ENCODE measurements around the gene GTF3C6.
A peak's percentile ranks its signal among the peaks of the same experiment; 100 is the strongest.
"Not testable (repeated sequence)": the region's sequence is repeated elsewhere in the genome, so short reads cannot be mapped to it uniquely, and the experiment has no call there.

The GTF3C6 gene, protein sequence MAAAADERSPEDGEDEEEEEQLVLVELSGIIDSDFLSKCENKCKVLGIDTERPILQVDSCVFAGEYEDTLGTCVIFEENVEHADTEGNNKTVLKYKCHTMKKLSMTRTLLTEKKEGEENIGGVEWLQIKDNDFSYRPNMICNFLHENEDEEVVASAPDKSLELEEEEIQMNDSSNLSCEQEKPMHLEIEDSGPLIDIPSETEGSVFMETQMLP

DNA sequence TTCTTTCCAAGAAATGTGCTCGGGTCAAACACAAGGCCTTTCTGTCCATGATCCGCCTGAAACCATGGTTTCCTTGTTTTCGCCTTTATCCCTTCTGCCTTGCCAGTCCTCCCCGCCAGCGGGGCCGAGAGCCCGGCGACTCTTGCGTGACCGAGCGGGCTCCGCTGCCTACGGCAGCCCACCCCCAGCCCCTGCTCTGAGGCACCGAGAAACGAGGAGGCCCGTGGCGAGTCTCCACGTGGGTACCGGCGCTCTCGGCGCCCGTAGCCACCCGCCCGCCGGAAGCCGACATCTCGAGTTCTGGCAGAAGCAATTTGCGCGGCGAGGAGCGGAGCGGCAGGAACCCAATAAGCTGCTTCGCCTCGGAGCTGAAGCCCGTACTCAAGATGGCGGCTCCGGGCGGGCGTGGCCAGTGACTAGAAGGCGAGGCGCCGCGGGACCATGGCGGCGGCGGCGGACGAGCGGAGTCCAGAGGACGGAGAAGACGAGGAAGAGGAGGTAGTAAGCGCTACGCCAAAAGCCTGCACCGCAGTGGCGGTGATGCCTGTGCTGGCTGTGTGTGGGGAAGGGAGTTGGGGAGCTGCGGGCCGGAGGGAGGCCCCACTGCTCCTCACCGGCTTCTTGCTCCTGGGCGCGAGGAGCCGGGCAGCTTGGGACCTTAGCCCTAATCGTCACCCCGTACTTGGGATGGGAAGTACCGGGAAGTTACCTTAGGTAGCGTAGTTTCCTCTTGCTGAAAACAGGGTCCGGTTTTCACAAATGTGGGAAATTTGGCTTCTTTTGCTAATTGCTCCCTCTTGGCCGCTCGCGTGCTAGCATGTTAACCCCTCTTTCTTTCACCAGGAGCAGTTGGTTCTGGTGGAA is at the start of gene GTF3C6:
Gene GTF3C6, plus strand, starts transcription at position 378 of the 864 bp plus-strand sequence. Its CDS starts 64 bp downstream, at position 442.
- peak; percentile 78 to 92 for DNase-seq

DNA sequence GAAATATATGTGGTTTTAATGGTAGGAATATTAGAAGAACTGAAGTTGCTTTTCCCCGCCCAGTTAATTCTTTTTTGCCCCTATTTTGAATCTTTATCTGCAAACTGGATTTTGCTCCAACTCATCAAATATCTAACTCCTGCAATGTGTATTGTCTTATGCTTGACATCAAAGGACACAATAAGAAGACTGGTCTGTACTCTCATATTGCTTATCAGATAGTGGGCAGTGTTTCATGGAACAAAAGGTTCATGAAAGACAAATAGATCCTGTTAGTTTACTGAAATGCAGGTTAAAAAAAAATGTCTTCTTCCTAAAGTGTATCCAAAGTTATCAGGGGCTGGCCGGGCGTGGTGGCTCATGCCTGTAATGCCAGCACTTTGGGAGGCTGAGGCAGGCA is 27.7 kb upstream of the GTF3C6 start:
- DNase-seq = no peak

DNA sequence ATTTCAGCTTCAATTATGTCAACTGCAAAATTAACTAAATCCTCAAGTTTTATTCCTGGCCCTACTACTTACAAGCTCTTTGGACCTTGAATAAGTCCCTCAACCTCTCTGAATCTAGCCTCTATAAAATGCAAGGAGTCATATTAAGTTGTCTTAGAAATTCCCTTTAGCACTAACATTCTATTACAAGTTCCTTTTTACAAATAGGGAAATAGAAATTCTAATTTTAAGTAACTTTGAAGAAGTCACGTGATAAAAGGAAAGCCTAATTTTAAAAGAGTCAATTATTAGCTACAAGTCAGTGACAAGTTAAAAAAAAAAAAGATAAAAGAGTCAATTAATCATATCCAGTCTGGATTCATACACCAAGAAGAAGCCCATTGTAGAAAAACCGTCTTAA is 24.6 kb upstream of the GTF3C6 start:
- DNase-seq = no peak

DNA sequence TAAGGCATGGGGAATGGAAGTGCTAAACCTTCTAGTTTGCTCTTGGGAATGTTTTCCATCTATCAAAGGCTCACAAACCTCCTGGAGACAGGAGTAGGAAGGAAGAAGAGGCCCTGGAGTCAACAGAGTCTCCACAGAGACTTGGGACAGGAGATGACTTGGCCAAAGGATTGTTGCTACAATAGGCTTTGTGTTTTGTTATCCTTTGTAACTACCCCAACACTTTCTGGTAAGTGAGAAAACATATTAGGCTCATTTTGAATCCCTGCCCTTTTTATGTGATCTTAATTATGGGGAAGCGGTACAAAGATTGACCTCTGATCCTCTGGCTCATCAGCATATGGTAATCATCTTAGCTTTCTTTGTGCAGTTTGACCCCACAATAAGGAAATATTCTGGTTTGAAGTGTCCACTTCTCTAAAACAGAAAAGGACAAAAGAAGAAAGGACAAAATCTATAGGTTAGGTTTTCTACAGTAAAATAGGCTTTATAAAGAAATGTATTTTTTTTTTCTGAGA is 24.1 kb upstream of the GTF3C6 start:
- DNase-seq = no peak

DNA sequence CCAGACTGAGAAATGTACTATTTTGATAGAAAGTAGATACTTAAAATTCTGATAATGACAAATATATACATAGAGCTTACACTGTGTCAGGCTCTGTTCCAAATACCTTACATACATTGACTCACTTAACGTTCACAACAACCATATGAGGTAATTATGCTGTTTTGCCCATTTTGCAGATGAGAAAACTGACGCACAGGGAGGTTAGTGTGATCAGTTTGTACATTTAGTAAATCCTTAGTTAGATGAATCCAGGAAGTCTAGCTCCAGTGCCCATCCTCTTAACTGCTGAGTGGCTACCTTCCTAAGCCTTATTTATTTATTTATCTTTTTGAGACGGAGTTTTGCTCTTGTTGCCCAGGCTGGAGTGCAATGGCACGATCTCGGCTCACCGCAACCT is 23.3 kb upstream of the GTF3C6 start:
- no peak for DNase-seq

DNA sequence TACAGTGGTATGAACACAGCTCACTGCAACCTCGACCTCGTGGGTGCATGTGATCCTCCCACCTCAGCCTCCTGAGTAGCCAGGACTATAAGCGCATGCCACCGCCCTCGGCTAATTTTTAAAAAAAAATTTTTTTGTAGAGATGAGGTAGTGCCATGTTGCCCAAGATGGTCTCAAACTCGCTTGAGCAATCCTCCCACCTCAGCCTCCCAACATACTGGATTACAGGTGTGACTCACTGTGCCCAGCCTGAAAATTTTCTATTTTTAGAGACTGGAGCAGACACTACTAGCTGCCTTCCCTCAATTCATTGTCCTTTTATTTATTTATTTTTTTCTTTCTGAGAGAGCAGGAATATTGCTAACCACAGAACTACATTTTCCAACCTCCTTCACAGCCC is 20.3 kb upstream of the GTF3C6 start:
- DNase-seq = no peak

DNA sequence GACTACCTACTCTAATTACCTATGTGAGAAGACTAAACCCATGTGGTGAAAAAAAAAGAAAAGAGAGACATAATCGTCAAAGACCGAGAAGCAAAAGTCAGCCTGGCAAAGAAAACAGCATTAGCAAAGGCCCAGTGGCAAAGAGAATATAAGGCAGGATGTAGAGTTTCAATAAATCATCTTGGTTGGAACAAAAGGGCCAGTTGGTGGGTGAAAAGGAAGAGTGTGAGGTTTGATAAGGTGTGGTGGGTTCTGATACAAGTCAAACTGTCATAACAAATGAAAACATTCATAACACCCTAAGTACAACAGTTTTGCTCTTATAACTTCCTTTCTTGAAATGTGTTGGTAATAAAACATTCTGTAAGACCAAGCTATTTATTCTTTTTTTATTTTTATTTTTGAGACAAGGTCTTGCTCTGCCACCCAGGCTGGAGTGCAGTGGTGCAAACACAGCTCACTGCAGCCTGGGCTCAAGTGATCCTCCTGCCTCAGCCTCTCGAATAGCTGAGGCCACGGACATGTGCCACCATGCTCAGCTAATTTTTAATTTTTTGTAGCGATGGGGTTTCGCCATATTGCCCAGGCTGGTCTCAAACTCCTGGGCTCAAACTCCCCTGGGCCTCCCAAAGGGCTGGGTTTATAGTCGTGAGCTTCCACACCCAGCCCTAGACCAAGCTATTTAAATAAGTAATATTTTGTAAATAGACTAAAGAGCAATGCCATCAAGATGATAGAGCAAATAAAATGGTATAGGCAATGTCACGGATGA is 18.9 kb upstream of the GTF3C6 start:
- no peak for DNase-seq

DNA sequence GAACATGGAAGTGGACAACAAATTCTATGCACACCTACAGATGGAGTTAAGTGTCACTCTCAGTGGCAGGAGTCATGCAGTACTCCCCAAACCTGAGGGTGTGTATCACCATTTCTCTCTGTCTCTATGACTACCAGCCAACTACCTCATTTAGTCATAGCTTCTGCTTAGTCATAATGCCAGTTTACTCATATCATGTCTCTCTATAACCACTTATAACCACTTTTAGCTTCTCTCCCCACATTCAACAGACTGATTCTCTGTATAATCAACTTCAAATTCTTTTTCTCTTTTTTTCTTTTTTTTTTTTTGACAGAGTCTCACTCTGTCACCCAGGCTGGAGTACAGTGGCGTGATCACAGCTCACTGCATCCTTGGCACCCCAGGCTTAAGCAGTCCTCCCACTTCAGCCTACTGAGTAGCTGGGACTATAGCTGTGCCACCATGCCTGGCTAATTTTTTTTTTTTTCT is 13.8 kb upstream of the GTF3C6 start:
- DNase-seq = no peak

DNA sequence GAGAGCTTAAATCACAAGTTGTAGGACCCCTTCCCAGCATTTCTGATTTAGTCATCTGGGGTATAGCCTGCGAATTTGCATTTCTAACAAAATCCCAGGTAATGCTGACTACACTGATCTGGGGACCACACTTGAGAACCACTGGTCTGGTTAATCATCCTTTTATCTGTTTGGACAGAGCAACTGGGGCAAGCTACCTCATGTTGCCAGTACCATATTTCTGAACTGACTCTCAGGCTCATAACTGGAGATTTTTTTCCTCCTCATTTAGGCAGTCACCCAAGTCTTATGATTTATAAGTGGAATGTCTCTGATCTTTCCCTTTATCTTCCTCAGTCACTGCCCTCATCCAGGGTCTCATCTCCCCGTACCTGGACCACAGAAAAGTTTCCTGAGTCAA is 12.0 kb upstream of the GTF3C6 start:
- no peak for DNase-seq

DNA sequence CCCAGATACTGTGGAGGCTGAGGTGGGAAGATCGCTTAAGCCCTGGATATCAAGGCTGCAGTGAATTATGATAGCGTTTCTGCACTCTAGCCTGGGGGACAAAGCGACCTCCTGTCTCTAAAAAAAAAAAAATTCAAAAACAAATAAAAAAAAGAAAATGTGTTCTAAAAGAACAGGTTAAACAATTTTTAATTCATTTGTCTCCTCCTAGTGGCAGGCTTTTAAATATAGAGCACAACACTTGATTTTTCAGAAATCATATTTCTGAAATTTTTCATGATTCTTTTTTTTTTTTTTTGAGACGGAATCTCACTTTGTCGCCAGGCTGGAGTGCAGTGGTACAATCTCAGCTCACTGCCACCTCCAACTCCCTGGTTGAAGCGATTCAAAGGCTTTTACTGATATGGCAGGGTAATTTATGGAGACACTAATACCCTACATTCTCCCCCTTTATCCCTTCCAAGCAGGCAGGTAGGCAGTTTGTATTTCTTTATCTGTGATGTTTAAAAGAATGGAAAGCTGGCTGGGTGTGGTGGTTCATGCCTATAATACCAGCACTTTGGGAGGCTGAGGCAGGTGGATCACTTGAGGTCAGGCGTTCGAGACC is 8.7 kb upstream of the GTF3C6 start:
- no peak for DNase-seq

DNA sequence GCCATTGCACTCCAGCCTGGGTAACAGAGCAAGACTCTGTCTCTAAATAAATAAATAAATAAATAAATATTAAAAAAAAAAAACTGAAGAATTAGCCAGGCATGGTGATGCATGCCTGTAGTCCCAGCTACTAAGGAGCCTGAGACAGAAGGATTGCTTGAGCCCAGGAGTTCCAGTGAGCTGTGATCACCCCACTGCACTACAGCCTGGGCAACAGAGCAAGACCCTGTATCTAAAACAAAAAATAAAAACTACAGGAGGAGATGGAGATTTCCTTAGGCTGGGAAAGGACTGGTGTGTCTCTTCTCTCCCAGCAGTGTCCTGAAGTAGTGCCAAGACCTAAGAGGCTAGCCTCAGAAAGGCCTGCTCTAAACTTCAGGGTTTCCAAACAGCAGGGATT is 8.1 kb upstream of the GTF3C6 start:
- DNase-seq = no peak

DNA sequence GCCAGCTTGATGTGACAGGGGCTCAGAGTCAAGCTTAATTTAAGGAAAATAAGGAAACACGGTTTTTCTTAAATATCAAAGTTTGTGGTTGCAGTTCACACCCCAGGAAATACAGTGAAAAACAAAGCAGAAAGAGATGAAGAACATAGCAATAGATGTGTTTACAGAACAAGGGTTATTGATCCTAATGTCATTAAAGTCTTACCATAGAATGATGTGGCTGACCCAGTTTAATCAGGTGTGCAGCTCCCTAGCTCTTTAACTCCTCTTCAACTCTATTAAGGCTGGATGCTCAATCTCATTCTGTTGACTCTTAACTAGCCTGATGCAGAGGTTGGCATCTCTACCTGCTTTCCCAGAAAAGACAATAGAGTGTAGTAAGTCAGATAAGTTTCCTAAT is 7.5 kb upstream of the GTF3C6 start:
- DNase-seq = no peak

DNA sequence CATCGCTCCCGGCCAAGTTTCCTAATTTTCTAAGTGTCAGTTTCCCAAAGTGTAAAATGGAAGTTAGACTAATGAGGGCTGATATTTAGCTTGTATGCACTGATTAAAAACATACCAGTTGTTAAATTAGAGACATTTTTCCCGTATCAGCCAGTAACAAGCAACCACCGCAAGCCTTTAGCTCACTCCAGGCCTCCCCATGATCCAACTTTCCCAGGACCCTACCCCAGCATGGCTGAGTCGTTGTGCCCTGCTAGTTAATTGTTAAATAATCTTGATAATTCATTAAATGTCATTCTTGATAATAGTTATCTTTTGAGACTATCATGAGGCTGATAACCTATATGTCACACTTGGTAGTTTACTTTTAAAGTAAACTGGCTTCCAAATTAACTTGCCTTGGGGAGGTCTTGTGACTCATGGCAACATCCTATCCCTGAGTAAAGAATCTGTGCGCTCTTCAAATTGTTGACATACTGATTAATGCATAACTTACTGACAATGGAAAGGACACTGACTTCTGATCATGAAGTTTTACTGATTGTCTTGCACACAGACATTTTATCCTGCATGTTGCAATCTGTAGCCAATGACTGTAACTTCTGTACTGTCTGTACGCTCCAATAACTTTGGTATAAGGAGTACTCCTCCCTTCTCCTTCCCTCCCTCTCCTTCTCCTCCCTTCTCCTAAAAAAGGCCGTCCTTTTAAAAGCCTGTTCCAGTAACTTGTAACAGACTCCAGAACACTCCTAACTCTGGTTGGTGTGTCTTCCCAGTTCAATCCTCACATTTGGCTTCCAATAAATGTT is 6.3 kb upstream of the GTF3C6 start:
- no peak for DNase-seq

DNA sequence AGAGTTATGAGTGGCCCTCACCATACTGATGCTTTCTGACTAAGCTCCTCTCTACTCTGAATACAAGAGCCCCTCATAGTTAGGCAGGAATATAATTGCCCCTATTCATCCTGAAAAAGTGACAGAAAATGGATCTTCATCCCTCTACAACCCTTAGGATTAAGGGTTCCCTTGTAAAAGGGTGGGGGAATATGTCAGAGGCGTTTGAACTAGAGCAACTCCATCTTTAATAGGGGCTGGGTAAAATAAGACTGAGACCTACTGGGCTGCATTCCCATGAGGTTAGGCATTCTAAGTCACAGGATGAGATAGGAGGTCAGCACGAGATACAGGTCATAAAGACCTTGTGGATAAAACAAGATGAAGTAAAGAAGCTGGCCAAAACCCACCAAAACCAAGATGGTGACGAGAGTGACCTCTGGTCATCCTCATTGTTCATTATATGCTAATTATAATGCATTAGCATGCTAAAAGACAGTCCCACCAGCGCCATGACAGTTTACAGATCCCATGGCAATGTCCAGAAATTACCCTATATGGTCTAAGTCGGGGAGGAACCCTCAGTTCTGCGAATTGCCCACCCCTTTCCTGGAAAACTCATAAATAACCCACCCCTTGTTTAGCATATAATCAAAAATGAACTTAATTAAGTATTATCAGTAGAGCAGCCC is 4.7 kb upstream of the GTF3C6 start:
- DNase-seq = no peak

DNA sequence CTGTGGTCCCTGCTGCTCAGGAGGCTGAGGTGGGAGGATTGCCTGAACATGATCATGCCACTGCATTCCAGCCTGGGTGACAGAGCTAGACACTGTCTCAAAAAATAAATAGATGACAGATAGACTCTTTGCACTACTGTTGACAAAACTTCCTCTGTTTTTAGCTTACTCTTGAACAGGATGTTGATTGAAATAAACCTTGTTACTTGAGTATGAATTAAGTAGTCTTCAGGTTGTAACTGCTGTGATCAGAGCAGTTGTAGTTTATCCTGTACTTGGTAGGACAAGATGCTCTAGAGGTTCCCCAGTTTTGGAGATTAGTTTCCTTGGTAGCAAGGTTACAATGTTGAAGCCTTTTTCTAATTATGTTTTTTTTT is 1.5 kb downstream of the GTF3C6 start:
- DNase-seq = no peak

DNA sequence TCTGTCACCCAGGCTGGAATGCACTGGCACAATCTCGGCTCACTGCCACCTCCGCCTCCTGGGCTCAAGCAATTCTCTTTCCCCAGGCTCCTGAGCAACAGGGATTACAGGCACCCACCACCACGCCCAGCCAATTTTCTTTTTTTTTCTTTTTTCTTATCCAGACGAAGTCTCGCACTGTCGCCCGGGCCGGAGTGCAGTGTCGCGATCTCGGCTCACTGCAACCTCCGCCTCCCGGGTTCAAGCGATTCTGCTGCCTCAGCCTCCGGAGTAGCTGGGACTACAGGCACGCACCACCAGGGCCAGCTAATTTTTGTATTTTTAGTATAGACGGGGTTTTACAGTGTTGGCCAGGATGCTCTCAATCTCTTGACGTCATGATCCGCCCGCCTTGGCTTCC is 4.1 kb downstream of the GTF3C6 start:
- DNase-seq = not testable (repeated sequence)

DNA sequence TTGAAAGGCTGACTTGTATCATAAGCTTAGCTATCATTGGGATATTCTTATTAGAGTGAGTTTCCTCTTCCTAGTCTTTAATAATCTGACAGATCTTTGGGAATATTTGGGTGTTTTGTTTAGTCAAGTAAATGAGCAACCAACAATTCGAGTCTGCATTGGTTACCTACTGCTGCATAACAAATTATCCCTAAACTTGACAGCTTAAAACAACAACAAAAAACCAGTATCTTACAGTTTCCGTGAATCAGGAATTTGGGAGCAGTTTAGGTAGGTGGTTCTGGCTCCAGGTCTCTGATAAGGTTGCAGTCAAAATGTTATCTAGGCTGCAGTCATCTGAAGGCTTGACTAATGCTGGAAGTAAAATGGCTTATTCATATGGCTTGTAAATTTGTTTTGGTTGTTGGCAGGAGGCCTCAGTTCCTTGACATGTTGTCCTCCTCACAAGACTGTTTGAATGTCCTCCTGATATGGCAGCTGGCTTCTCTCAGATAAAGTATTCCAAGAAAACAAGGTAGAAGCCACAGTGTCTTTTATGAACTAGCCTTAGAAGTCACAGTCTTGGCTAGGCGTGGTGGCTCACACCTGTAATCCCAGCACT is 7.2 kb downstream of the GTF3C6 start:
- no peak for DNase-seq

DNA sequence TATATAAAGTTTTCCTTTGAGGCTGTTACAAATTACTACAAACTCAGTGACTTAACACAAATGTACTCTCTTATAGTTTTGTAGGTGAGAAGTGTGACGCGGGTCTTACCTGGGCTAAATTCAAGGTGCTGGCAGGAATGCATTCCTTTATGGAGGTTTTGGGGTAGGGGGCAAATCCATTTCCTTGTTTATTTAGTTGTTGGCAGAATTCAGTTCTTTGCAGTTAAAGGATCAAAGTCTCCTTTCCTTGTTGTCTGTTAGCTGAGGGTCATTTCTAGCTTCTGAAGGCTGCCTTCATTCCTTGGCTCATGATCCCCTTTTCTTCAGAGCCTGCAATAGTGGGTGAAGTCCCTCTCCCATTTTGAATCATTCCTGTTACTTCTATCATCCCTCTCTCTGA is 10.2 kb downstream of the GTF3C6 start:
- DNase-seq = not testable (repeated sequence)

DNA sequence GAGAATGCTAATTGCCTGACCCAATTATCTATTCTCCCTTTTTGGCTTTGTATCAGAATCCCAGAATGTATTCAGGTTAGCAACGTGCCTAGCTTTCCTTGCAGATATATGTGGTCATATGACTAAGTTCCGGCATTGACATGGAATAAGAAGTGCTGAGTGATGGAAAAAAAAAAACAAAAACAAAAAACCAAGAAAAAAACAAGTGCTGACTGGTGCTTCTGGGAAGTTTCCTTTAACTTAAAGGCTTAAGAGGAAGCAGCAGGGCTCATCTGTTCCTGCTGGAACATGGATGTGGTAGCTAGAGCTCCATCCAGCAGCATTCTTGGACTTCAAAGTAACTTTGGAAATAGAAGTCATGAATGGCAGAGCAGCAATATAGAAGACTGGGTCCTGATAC is 13.0 kb downstream of the GTF3C6 start:
- DNase-seq = no peak

DNA sequence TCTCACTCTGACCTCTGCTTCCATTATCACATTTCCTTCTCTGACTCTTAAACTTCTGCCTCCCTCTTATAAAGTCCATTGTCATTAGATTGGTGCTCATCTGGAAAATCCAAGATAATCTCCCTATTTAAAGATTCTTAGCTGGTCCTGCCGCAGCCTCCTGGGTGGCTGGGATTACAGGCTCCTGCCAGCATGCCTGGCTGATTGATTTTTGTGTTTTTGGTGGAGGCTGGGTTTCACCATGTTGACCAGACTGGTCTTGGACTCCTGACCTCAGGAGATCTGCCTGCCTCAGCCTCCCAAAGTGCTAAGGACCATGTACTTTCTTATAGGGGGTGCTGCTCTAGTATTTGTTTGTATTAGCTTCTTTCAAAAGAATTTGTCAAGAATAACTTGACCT is 18.1 kb downstream of the GTF3C6 start:
- no peak for DNase-seq

DNA sequence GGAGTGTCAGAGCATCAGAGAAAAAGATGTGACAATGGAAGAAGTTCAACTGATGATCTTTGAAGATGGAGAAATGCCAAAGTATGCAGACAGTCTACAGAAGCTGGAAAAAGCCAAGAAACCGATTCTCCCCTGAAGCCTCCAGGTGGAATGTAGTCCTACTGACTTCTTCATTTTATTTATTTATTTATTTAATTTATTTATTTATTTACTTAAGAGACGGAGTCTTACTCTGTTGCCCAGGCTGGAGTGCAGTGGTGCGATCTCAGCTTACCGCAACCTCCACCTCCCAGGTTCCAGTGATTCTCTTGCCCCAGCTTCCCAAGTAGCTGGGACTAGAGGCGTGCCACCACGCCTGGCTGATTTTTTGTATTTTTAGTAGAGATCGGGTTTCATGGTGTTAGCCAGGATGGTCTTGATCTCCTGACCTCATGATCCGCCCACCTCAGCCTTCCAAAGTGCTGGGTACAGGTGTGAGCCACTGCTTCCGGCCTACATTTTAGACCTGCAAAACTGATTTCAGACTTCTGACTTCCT is 21.1 kb downstream of the GTF3C6 start:
- DNase-seq = no peak

All from SHP77 (cell line).